Ascending aorta (tissue), 2 donors: ENCODE results near the gene ABCA13. TPM values are rescaled to one million over a fixed set of nuclear protein-coding genes. Genes with fewer than 3 reads are reported as not detected.

ENCODE experiments used
- DNase-seq, 2 donors: peaks; one replicate each; pipeline ENCODE4 v3.0.0-alpha.2; 2019; ENCODE audit warnings: low spot score in 2 of 2
- H3K27ac ChIP-seq, 2 donors: fragments of 200-600 bp; sonication (generic); one replicate each; pipeline ENCODE4 v1.5.1; 2016 to 2017; ENCODE audit warnings: mild to moderate bottlenecking in 1 of 2
- H3K27me3 ChIP-seq: fragments of 200-600 bp; sonication (generic); one replicate; pipeline ENCODE4 v1.5.1; 2017
- H3K36me3 ChIP-seq, 2 donors: fragments of 200-600 bp; sonication (generic); one replicate each; pipeline ENCODE4 v1.5.1; 2016
- H3K4me1 ChIP-seq, 2 donors: fragments of 200-600 bp; sonication (generic); one replicate each; pipeline ENCODE4 v1.5.1; 2016 to 2017; ENCODE audit warnings: mild to moderate bottlenecking in 1 of 2
- H3K4me3 ChIP-seq, 2 donors: fragments of 200-600 bp; sonication (generic); one replicate each; pipeline ENCODE4 v1.5.1; 2016 to 2017; ENCODE audit warnings: mild to moderate bottlenecking in 1 of 2
- H3K9me3 ChIP-seq, 2 donors: fragments of 200-600 bp; sonication (generic); one replicate each; pipeline ENCODE4 v1.5.1; 2016
- intact Hi-C: fragments of 100-400 bp; cut with DNase I; formaldehyde crosslinking; loops from one replicate; pipeline ENCODE4 v1.15.1; 2023
- total RNA-seq: library from RNA; depleted of rRNA; stranded (reverse); fragments of >200 nt; gene quantifications from one replicate; pipeline ENCODE4 v1.1.0, GENCODE V29; 2016
- TF ChIP-seq, protein P1 (sequence below), 3 experiments: fragments of 200-600 bp in 2 of 3; fragments of 450-650 bp in 1 of 3; sonication (generic) in 2 of 3; IDR thresholded peaks; one replicate each; pipeline ENCODE4 v1.5.1; 2016 to 2019; ENCODE audit warnings: antibody characterized with exemption in 3 of 3, mild to moderate bottlenecking in 1 of 3, moderate library complexity in 1 of 3

The ABCA13 gene
- total RNA-seq, 1 donor from 2014 or later: not detected

DNA sequence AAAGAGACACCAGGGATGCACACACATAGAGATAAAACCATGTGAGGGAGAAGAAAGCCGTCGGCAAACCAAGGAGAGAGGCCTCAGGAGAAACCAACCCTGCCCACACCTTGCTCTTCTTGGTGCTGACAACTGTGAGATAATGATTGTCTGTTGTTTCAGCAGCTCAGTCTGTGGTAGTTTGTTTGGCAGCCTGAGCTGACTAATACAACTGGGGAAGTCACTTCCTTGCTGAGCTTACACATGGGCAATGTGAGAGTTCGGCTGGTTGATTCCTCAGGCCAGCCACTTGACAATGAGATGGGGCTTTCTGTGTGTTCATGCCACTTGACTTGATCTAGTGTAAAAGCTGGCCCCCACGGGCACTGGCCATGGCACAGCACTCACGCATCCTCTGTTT is 271.8 kb downstream of the ABCA13 start:
- no peaks in the 10 kb centered on the region for H3K9me3 ChIP-seq
- no peak overlapping the region for H3K27ac ChIP-seq
- TF ChIP-seq, protein P1, sequence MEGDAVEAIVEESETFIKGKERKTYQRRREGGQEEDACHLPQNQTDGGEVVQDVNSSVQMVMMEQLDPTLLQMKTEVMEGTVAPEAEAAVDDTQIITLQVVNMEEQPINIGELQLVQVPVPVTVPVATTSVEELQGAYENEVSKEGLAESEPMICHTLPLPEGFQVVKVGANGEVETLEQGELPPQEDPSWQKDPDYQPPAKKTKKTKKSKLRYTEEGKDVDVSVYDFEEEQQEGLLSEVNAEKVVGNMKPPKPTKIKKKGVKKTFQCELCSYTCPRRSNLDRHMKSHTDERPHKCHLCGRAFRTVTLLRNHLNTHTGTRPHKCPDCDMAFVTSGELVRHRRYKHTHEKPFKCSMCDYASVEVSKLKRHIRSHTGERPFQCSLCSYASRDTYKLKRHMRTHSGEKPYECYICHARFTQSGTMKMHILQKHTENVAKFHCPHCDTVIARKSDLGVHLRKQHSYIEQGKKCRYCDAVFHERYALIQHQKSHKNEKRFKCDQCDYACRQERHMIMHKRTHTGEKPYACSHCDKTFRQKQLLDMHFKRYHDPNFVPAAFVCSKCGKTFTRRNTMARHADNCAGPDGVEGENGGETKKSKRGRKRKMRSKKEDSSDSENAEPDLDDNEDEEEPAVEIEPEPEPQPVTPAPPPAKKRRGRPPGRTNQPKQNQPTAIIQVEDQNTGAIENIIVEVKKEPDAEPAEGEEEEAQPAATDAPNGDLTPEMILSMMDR (IDR thresholded peaks at IDR 0.05): no peak
- H3K4me3 ChIP-seq: no peak overlapping the region
- intact Hi-C loops: no loop called here
- H3K27me3 ChIP-seq: no peaks in the 10 kb centered on the region
- H3K36me3 ChIP-seq: no peaks in the 10 kb centered on the region
- H3K4me1 ChIP-seq: no peaks in the 10 kb centered on the region
- DNase-seq: no peak

DNA sequence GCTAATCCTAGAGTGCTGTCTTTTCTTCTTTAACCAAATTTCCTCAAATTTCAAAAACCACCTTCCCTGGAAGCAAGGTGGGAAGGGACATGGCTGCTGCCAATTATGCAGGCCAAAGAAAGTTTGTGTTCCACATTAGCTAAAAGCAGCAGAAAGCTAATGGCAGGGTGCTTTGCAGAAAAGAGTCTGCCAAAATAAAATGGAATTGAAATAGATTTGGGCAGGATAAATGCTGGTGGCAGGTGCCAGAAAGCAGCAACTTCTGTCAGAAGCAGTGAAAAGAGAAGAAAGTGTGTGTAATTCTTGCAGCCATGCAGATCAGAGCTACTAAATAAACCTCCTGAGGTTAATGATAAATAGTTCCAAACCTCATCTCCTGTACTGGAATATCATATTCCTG is 275.5 kb downstream of the ABCA13 start:
- Histone ChIP-seq H3K27ac (no peak overlapping the region), H3K4me3 (no peak overlapping the region), H3K4me1 (no peaks in the 10 kb centered on the region), H3K9me3 (no peaks in the 10 kb centered on the region), H3K36me3 (no peaks in the 10 kb centered on the region), H3K27me3 (no peaks in the 10 kb centered on the region)
- intact Hi-C loops: no loop called here
- TF ChIP-seq, protein P1 (IDR thresholded peaks at IDR 0.05): no peak
- DNase-seq: no peak

DNA sequence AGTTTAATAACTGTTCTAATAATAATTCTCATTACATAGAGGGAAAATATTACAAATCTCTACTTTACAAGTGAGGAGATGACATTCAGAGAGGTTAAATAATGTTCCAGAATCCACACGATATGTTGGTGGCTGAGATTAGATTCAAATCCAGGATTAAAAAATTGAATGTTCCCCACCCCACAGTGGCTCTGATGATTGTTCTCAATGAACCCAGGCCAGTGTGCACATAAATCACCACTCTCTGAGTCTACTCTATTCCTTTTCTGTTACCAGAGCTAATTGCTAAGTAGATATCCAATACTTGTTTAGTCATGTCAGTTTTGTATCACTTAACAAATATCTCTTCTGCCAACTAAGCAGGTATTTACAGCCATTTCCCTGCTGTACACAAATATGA is 281.0 kb downstream of the ABCA13 start:
- Histone ChIP-seq H3K9me3 (no peaks in the 10 kb centered on the region), H3K36me3 (no peaks in the 10 kb centered on the region), H3K27me3 (no peaks in the 10 kb centered on the region), H3K4me1 (no peaks in the 10 kb centered on the region), H3K4me3 (no peak overlapping the region), H3K27ac (no peak overlapping the region)
- DNase-seq: no peak
- TF ChIP-seq, protein P1 (IDR thresholded peaks at IDR 0.05): no peak
- intact Hi-C loops: no loop called here

DNA sequence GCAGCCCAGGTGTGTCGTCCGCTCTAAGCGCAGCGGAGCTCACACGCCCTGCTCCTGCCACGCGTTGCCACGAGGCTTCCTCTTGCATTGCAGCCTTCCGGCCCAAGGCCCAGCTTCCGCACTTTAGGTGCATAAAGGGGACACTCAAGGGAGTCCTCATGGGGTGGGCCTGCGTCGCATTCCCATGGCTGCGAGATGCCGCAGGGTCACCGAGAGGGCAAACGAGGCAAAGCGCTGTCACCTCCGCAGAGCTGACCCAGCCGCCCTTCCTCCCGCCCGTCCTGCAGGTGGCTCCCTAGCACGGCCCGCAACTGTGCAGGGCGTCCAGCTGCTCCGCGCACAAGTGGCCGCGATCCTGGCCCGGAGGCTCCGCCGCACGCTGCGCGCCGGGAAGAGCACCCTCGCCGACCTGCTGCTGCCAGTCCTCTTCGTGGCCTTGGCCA is 283.5 kb downstream of the ABCA13 start:
- H3K27me3 ChIP-seq: no peaks in the 10 kb centered on the region
- no peak overlapping the region for H3K27ac ChIP-seq
- intact Hi-C loops: no loop called here
- no peak for DNase-seq
- TF ChIP-seq, protein P1 (IDR thresholded peaks at IDR 0.05): no peak
- H3K9me3 ChIP-seq: no peaks in the 10 kb centered on the region
- H3K4me1 ChIP-seq: no peaks in the 10 kb centered on the region
- no peak overlapping the region for H3K4me3 ChIP-seq
- no peaks in the 10 kb centered on the region for H3K36me3 ChIP-seq

DNA sequence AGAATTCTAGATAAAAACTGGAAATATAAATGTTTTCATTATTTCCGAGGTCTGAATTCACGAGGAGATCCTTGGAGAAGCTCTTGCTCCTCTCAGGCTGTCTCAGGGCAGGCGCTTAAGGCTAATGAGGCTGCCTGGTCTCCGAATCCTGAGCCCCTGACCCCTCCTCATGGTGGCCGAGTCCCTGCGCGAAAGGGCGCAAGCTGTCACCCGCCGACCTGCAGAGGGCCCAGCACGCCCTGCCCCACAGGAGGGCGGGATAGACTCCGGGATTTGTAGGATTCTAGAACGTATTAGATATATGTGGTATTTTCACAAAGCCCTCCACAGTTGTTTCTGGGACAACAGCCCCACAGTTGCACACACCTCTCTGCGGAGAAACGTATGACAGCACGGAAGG is 284.1 kb downstream of the ABCA13 start:
- TF ChIP-seq, protein P1 (IDR thresholded peaks at IDR 0.05): no peak

More for the DNA sequence above, 284.1 kb downstream of the ABCA13 start:
- Histone ChIP-seq H3K27me3 (no peaks in the 10 kb centered on the region), H3K36me3 (no peaks in the 10 kb centered on the region), H3K4me1 (no peaks in the 10 kb centered on the region), H3K9me3 (no peaks in the 10 kb centered on the region), H3K27ac (no peak overlapping the region), H3K4me3 (no peak overlapping the region)
- intact Hi-C loops: no loop called here
- no peak for DNase-seq
